Common myeloid progenitor, CD34-positive (primary cell): ENCODE results near the gene PIP5K1C.

ENCODE experiments used
- CTCF ChIA-PET: fragments of 350-600 bp; sonication (Branson Sonifier 250); formaldehyde crosslinking; loops from one replicate; lab custom pipeline; 2021; ENCODE audit warnings: antibody characterized with exemption; lab: Charles Lee
- POLR2A ChIA-PET: fragments of 350-600 bp; sonication (Branson Sonifier 250); formaldehyde crosslinking; loops from one replicate; lab custom pipeline; 2021; ENCODE audit warnings: antibody characterized with exemption; lab: Charles Lee
- DNase-seq, 3 donors: peaks; one replicate each; pipeline versions ENCODE4 v3.0.0 to v3.0.0-alpha.2; 2013
- H3K27ac ChIP-seq, 2 experiments: 1 replicate in 1 of 2; 2 replicates in 1 of 2; pipeline ENCODE4 v1.7.0; 2013; ENCODE audit warnings: inconsistent platforms in 2 of 2, low read length in 2 of 2, mild to moderate bottlenecking in 2 of 2, low read depth in 1 of 2, moderate library complexity in 1 of 2; ENCODE audit not compliant: severe bottlenecking in 2 of 2, insufficient read depth in 1 of 2, poor library complexity in 1 of 2
- H3K27me3 ChIP-seq, 5 experiments: replicated peaks in 2 of 5; 1 replicate in 3 of 5; 2 replicates in 2 of 5; pipeline versions ENCODE4 v1.6.1 to v1.7.0; 2013; ENCODE audit warnings: low read length in 4 of 5, mild to moderate bottlenecking in 2 of 5, moderate library complexity in 2 of 5, inconsistent platforms in 1 of 5; ENCODE audit not compliant: insufficient read depth in 5 of 5, control insufficient read depth in 4 of 5
- H3K36me3 ChIP-seq, 4 experiments: 1 replicate in 2 of 4; 2 replicates in 2 of 4; pipeline versions ENCODE4 v1.6.1 to v1.7.0; 2013; ENCODE audit warnings: low read length in 3 of 4, control low read depth in 1 of 4, mild to moderate bottlenecking in 1 of 4; ENCODE audit not compliant: control insufficient read depth in 4 of 4, insufficient read depth in 4 of 4
- H3K4me1 ChIP-seq, 4 experiments: 1 replicate in 3 of 4; 2 replicates in 1 of 4; pipeline versions ENCODE4 v1.6.1 to v1.7.1; 2013; ENCODE audit warnings: low read length in 3 of 4, mild to moderate bottlenecking in 3 of 4, control low read depth in 1 of 4, inconsistent platforms in 1 of 4, moderate library complexity in 1 of 4; ENCODE audit not compliant: control insufficient read depth in 4 of 4, insufficient read depth in 4 of 4; ENCODE audit errors: control extremely low read depth in 1 of 4
- H3K4me3 ChIP-seq, 7 experiments: 1 replicate in 4 of 7; 2 replicates in 3 of 7; pipeline versions ENCODE4 v1.5.1 to v1.7.0; 2013; ENCODE audit warnings: mild to moderate bottlenecking in 7 of 7, low read length in 6 of 7, moderate library complexity in 6 of 7, inconsistent platforms in 2 of 7, low read depth in 2 of 7, control low read depth in 1 of 7; ENCODE audit not compliant: insufficient read depth in 4 of 7, control insufficient read depth in 1 of 7; ENCODE audit errors: extremely low read depth in 1 of 7
- H3K9me3 ChIP-seq, 5 experiments: 1 replicate in 4 of 5; 2 replicates in 1 of 5; pipeline versions ENCODE4 v1.6.1 to v1.7.1; 2013; ENCODE audit warnings: low read length in 4 of 5, mild to moderate bottlenecking in 2 of 5, inconsistent platforms in 1 of 5, low read depth in 1 of 5, moderate library complexity in 1 of 5; ENCODE audit not compliant: control insufficient read depth in 4 of 5, insufficient read depth in 2 of 5; ENCODE audit errors: control extremely low read depth in 1 of 5
- WGBS: methylation state at CpG from one replicate; pipeline ENCODE4 v1.1.5; 2013; ENCODE audit not compliant: insufficient coverage; 5-methylcytosine and 5-hydroxymethylcytosine counted together

PIP5K1C gene

DNA sequence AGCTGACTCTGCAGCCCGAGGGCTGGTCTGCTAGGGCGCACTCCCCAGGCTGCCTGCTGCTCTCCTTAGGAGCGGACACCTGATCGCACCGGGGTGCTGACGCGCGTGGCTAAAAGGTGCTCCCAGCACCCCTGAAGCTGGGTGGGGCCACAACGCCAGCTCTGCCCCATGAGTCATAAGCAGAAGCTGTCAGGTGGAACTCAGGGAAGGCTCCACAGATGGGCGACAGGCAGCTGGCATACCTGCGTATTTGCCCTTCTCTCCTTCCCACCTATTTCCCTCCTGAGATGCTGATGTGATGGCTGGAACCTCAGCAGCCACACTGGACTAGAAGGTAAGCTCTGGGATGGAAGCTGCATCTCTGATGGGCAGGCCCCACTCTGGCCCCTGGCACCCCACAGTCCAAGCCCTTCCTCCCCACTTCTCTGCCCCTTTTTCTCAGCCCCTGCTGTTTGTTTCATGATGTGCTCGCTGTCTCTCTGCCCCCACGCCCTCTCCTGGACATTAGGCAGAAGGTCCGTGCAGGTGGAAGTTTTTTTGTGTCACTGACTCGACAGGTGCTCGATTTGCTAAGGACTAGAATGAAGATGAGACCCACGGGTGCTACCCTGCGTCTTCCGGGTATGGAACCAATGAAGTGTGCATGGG is 43.4 kb downstream of the PIP5K1C start:
- no peak for DNase-seq

GRCh38 chr19:3656073-3656746 is 44.1 kb downstream of the PIP5K1C start:
- POLR2A ChIA-PET: no interaction called here
- CTCF ChIA-PET: interaction anchor here (1.3 to 1.5 kb wide), 3 partner anchors 11 to 64 kb away, joined by 3 to 5 read pairs (median 5); no protein-coding TSS in a partner anchor
- H3K4me1 ChIP-seq: no peaks in the 10 kb centered on the region
- peaks cover 5 to 80% (median 44%) of the 10 kb centered on the region in 4 experiments for H3K36me3 ChIP-seq
- no peak overlapping the region for H3K27ac ChIP-seq
- no peaks in the 10 kb centered on the region for H3K27me3 ChIP-seq
- H3K9me3 ChIP-seq: peaks cover 0 to 6% (median 0%) of the 10 kb centered on the region in 5 experiments
- WGBS: 91% methylated on average over 34 of the region's 36 CpGs
- no peak overlapping the region for H3K4me3 ChIP-seq
- no peak for DNase-seq

More for the DNA sequence above, 43.4 kb downstream of the PIP5K1C start:
- no peaks in the 10 kb centered on the region for H3K27me3 ChIP-seq
- H3K9me3 ChIP-seq: peaks cover 0 to 8% (median 0%) of the 10 kb centered on the region in 5 experiments
- no peak overlapping the region for H3K4me3 ChIP-seq
- no peak overlapping the region for H3K27ac ChIP-seq
- H3K36me3 ChIP-seq: peaks cover 5 to 80% (median 46%) of the 10 kb centered on the region in 4 experiments
- CTCF ChIA-PET: interaction anchor here (1.1 to 1.5 kb wide), 4 partner anchors 10 to 65 kb away, joined by 3 to 5 read pairs (median 4); no protein-coding TSS in a partner anchor
- POLR2A ChIA-PET: no interaction called here
- no peaks in the 10 kb centered on the region for H3K4me1 ChIP-seq
- WGBS: 99% methylated on average over 17 of the region's 19 CpGs

DNA sequence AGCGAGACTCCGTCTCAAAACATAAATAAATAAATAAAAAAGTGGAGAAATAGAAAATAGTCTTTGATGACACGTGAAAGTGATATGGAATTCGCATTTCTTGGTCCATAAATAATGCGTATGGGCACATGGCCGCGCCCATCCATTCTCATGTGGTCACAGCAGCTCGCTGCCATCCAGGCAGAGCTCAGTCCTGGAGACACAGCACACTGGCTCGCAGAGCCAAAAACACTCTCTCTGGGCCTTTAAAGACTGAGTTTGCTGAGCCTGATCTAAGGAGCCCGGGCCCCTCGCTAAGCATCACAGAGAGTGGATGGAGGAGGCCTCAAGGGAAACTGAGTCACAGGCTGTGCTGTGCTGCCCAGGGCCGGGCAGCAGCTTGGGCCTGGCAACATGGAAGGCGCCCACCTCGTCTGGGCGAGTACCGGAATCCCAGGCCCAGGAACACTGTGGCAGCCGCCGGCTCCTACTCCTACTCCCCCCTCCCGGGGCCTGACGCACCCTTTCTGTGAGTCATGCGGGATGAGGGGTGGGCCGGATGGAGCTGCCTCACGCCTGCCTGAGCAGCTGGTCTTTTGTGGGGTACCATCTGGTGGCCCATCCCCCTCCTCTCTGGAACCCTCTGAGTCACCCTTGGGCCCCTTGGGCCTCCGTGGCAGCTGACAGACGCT is 44.7 kb downstream of the PIP5K1C start:
- Histone ChIP-seq H3K9me3 (peaks cover 0 to 5% (median 0%) of the 10 kb centered on the region in 5 experiments), H3K27ac (no peak overlapping the region), H3K4me3 (no peak overlapping the region), H3K27me3 (no peaks in the 10 kb centered on the region), H3K4me1 (no peaks in the 10 kb centered on the region), H3K36me3 (peaks cover 4 to 77% (median 39%) of the 10 kb centered on the region in 4 experiments)
- CTCF ChIA-PET: interaction anchor here (1.3 to 1.5 kb wide), 3 partner anchors 11 to 64 kb away, joined by 3 to 5 read pairs (median 5); no protein-coding TSS in a partner anchor
- WGBS: 94% methylated on average over 19 of the region's 25 CpGs
- peak; percentile 18 to 75 (median 73) for DNase-seq
- POLR2A ChIA-PET: no interaction called here

- ChIA-PET POLR2A (no interaction called here), CTCF (interaction anchor here (1.0 to 2.9 kb wide), 4 partner anchors 8 to 109 kb away, joined by 3 to 9 read pairs (median 4); no protein-coding TSS in a partner anchor)
- no peaks in the 10 kb centered on the region for H3K27me3 ChIP-seq
- no peak overlapping the region for H3K4me3 ChIP-seq
- H3K9me3 ChIP-seq: peaks cover 0 to 5% (median 0%) of the 10 kb centered on the region in 5 experiments
- peaks cover 3 to 70% (median 34%) of the 10 kb centered on the region in 4 experiments for H3K36me3 ChIP-seq
- 98% methylated on average over 18 of the region's 20 CpGs for WGBS
- no peaks in the 10 kb centered on the region for H3K4me1 ChIP-seq
- peak in 2 of 3 donors; percentile 31 to 32 for DNase-seq
- no peak overlapping the region for H3K27ac ChIP-seq
Measured at GRCh38 chr19:3653865-3654513, 46.3 kb downstream of the PIP5K1C start.

- H3K9me3 ChIP-seq: peaks cover 0 to 5% (median 0%) of the 10 kb centered on the region in 5 experiments
- POLR2A ChIA-PET: no interaction called here
- no peak for DNase-seq
- no peak overlapping the region for H3K4me3 ChIP-seq
- no peaks in the 10 kb centered on the region for H3K4me1 ChIP-seq
- no peaks in the 10 kb centered on the region for H3K27me3 ChIP-seq
- CTCF ChIA-PET: interaction anchor here (1.1 to 2.9 kb wide), 4 partner anchors 8 to 108 kb away, joined by 3 to 9 read pairs (median 4); no protein-coding TSS in a partner anchor
- 92% methylated on average over 23 of the region's 37 CpGs for WGBS
- peaks cover 3 to 68% (median 31%) of the 10 kb centered on the region in 4 experiments for H3K36me3 ChIP-seq
- H3K27ac ChIP-seq: no peak overlapping the region
Measured at GRCh38 chr19:3653081-3653795, 47.0 kb downstream of the PIP5K1C start.

DNA sequence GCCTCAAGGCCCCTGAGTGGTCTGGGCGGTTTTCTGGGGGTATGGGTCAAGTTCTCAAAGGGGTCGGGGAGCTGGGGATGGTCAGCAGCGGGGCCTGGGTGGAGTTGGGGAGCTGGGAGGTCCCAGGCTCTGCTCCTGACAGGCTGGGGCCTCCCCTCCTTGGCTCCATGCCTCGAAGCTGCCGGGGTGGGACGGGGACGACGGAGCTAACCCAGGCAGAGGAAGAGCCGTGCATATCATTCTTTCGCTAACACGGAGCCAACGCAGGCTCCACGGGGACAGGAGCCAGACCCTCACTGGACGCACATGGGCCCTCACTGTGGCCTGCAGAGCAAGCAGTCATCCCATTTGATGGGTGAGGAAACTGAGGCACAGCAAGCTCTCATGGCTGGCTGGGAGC is 47.8 kb downstream of the PIP5K1C start:
- no peak overlapping the region for H3K4me3 ChIP-seq
- CTCF ChIA-PET: interaction anchor here (1.2 to 2.9 kb wide), 3 partner anchors 9 to 107 kb away, joined by 3 to 9 read pairs (median 4); no protein-coding TSS in a partner anchor
- peaks cover 0 to 5% (median 0%) of the 10 kb centered on the region in 5 experiments for H3K9me3 ChIP-seq
- no peaks in the 10 kb centered on the region for H3K4me1 ChIP-seq
- POLR2A ChIA-PET: no interaction called here
- no peaks in the 10 kb centered on the region for H3K27me3 ChIP-seq
- peaks cover 0 to 63% (median 27%) of the 10 kb centered on the region in 4 experiments for H3K36me3 ChIP-seq
- DNase-seq: no peak
- WGBS: 98% methylated on average over 14 of the region's 14 CpGs
- no peak overlapping the region for H3K27ac ChIP-seq
